Transverse colon (tissue), 4 donors: Measurements from ENCODE around the gene GLCE. TPM values are rescaled to one million over a fixed set of nuclear protein-coding genes. Genes with fewer than 3 reads are reported as not detected.

Experiments
- DNase-seq: peaks from one replicate; pipeline ENCODE4 v3.0.0-alpha.2; 2019
- H3K27ac ChIP-seq, 4 donors: fragments of 200-600 bp; sonication (generic); 2 replicates each; pipeline ENCODE4 v1.5.1; 2016 to 2018; ENCODE audit warnings: inconsistent platforms in 4 of 4
- H3K27me3 ChIP-seq: fragments of 200-600 bp; sonication (generic); 2 replicates; pipeline ENCODE4 v1.5.1; 2017; ENCODE audit warnings: inconsistent platforms
- H3K36me3 ChIP-seq, 4 donors: fragments of 200-600 bp; sonication (generic); 2 replicates each; pipeline ENCODE4 v1.5.1; 2017 to 2019; ENCODE audit warnings: inconsistent platforms in 4 of 4
- H3K4me1 ChIP-seq, 4 donors: fragments of 200-600 bp; sonication (generic); 2 replicates each; pipeline ENCODE4 v1.5.1; 2017 to 2020; ENCODE audit warnings: inconsistent platforms in 4 of 4
- H3K4me3 ChIP-seq, 4 donors: fragments of 200-600 bp; sonication (generic); 1 replicate in 1 of 4; 2 replicates in 3 of 4; pipeline versions ENCODE4 v1.5.1 to v1.6.1; 2017 to 2019; ENCODE audit warnings: inconsistent platforms in 4 of 4
- H3K9me3 ChIP-seq, 2 donors: fragments of 200-600 bp; sonication (generic); 2 replicates each; pipeline ENCODE4 v1.5.1; 2017 to 2019; ENCODE audit warnings: inconsistent platforms in 2 of 2
- CTCF ChIP-seq, 5 experiments: fragments of 200-600 bp in 3 of 5; fragments of 450-650 bp in 2 of 5; sonication (generic) in 3 of 5; IDR thresholded peaks; 1 replicate in 2 of 5; 2 replicates in 3 of 5; pipeline ENCODE4 v1.5.1; 2016 to 2017; ENCODE audit warnings: antibody characterized with exemption in 5 of 5, inconsistent platforms in 3 of 5, mild to moderate bottlenecking in 2 of 5, moderate library complexity in 1 of 5
- EP300 ChIP-seq: sonication (generic); formaldehyde crosslinking; IDR thresholded peaks from one replicate; pipeline ENCODE4 v1.6.1; 2017; ENCODE audit warnings: antibody characterized with exemption, low read depth
- POLR2A ChIP-seq: fragments of 450-650 bp; IDR thresholded peaks from one replicate; pipeline ENCODE4 v1.6.1; 2016; ENCODE audit warnings: antibody characterized with exemption, mild to moderate bottlenecking, moderate library complexity
- POLR2AphosphoS5 ChIP-seq, 3 donors: sonication (generic); formaldehyde crosslinking; IDR thresholded peaks; one replicate each; pipeline ENCODE4 v1.6.1; 2016; ENCODE audit warnings: antibody characterized with exemption in 3 of 3
- WGBS, 2 donors: methylation state at CpG; one replicate each; pipeline ENCODE4 v1.1.5; 2018; ENCODE audit warnings: low coverage in 1 of 2; 5-methylcytosine and 5-hydroxymethylcytosine counted together
- in situ Hi-C, 4 donors: fragments of 200-750 bp; cut with MboI; loops; one replicate each; pipeline versions ENCODE4 v1.15.0 to v1.15.1; 2017; ENCODE audit warnings: low sequenced_read_pairs in 3 of 4, low pct_ligation_motif_present in 1 of 4, low pct_unique_long_range_greater_than_20kb in 1 of 4
- intact Hi-C: fragments of 100-400 bp; cut with DNase I; formaldehyde crosslinking; loops from one replicate; pipeline ENCODE4 v1.15.1; 2023; ENCODE audit warnings: low total_unique reads
- total RNA-seq, 4 donors: library from RNA; depleted of rRNA; stranded (reverse); fragments of >200 nt; gene quantifications; one replicate each; pipeline ENCODE4 v1.1.0, GENCODE V29; 2016

Gene GLCE
- total RNA-seq, 4 donors from 2014 or later, result 7.9 to 38.1 (median 25.4) TPM

GRCh38 chr15:69320977-69321554 lies 160.6 kb downstream of the GLCE start:
- in situ Hi-C loops, result no loop called here
- 34 to 43% methylated on average over 6 to 7 of the region's 7 CpGs for WGBS, 2 donors
- peaks cover 2 to 82% (median 42%) of the 10 kb centered on the region in 4 donors for H3K4me1 ChIP-seq
- intact Hi-C loops, result no loop called here
- H3K27me3 ChIP-seq, result no peaks in the 10 kb centered on the region
- peak overlapping the region in 3 of 4 donors; percentile 23 to 92 (median 68) for H3K27ac ChIP-seq
- no peaks in the 10 kb centered on the region for H3K9me3 ChIP-seq
- TF ChIP-seq POLR2A (no peak), POLR2AphosphoS5 (IDR thresholded peaks at IDR 0.05) (no peak), EP300 (no peak), CTCF (IDR thresholded peaks at IDR 0.05) (no peak)
- no peak overlapping the region for H3K4me3 ChIP-seq
- H3K36me3 ChIP-seq, result no peaks in the 10 kb centered on the region
- DNase-seq, result peak; percentile 59

Other genes with a start within 250 kb of the GLCE start
- gene SPESP1, start 230.1 kb upstream of the GLCE start, total RNA-seq, result 1 to 10 TPM in 2 of 4 donors, not detected in 2; 1.5 to 2.5 TPM
- gene NOX5, start 145.9 kb upstream of the GLCE start, total RNA-seq, result under 1 TPM in 1 of 4 donors, not detected in 3; 0.27 TPM
- gene PAQR5, start 138.3 kb downstream of the GLCE start, total RNA-seq, result 10 to 100 TPM; 21.1 to 80.0 (median 48.9) TPM